Mesenchymal stem cell (in vitro differentiated cells and primary cell): ENCODE data around the gene TRAPPC2L. TPM values are rescaled to one million over a fixed set of nuclear protein-coding genes. Genes with fewer than 3 reads are reported as not detected.
A peak's percentile ranks its signal among the peaks of the same experiment; 100 is the strongest.

Experiments used
- DNase-seq: peaks from one replicate; pipeline ENCODE4 v3.0.0-alpha.2; 2013
- H2AFZ ChIP-seq: one replicate; pipeline ENCODE4 v1.6.1; 2013; ENCODE audit warnings: low read depth, mild to moderate bottlenecking, control low read depth, inconsistent platforms, low read length, moderate library complexity
- H2AK5ac ChIP-seq: 2 replicates; pipeline ENCODE4 v1.6.1; 2013; ENCODE audit warnings: low read length, moderate library complexity, mild to moderate bottlenecking, inconsistent platforms; ENCODE audit not compliant: severe bottlenecking
- H2BK120ac ChIP-seq: one replicate; pipeline ENCODE4 v1.6.1; 2013; ENCODE audit warnings: low read depth, mild to moderate bottlenecking, inconsistent platforms, low read length, moderate library complexity
- H2BK12ac ChIP-seq, 2 experiments: one replicate each; pipeline ENCODE4 v1.6.1; 2013; ENCODE audit warnings: inconsistent platforms in 2 of 2, low read length in 2 of 2, mild to moderate bottlenecking in 2 of 2, moderate library complexity in 2 of 2, control low read depth in 1 of 2
- H2BK15ac ChIP-seq: one replicate; pipeline ENCODE4 v1.6.1; 2013; ENCODE audit warnings: mild to moderate bottlenecking, low read depth, inconsistent platforms; ENCODE audit not compliant: poor library complexity, severe bottlenecking
- H2BK5ac ChIP-seq: 2 replicates; pipeline ENCODE4 v1.6.1; 2013; ENCODE audit warnings: low read depth, mild to moderate bottlenecking, low read length, control low read depth, inconsistent platforms; ENCODE audit not compliant: poor library complexity, severe bottlenecking
- H3K14ac ChIP-seq, 2 experiments: one replicate each; pipeline ENCODE4 v1.6.1; 2013; ENCODE audit warnings: inconsistent platforms in 2 of 2, low read length in 2 of 2, control low read depth in 1 of 2, mild to moderate bottlenecking in 1 of 2, moderate library complexity in 1 of 2
- H3K18ac ChIP-seq, 2 experiments: one replicate each; pipeline ENCODE4 v1.6.1; 2013; ENCODE audit warnings: inconsistent platforms in 2 of 2, low read length in 2 of 2, control low read depth in 1 of 2, low read depth in 1 of 2, mild to moderate bottlenecking in 1 of 2
- H3K23ac ChIP-seq, 2 experiments: one replicate each; pipeline ENCODE4 v1.6.1; 2013; ENCODE audit warnings: inconsistent platforms in 2 of 2, low read length in 2 of 2, mild to moderate bottlenecking in 2 of 2, moderate library complexity in 2 of 2, control low read depth in 1 of 2
- H3K27ac ChIP-seq: 2 replicates; pipeline ENCODE4 v1.5.1; 2013; ENCODE audit warnings: mild to moderate bottlenecking, moderate library complexity, low read length, control low read depth, inconsistent platforms; ENCODE audit not compliant: poor library complexity, severe bottlenecking
- H3K27me3 ChIP-seq, 2 experiments: 2 replicates each; pipeline versions ENCODE4 v1.6.1 to v1.7.0; 2013; ENCODE audit warnings: low read length in 2 of 2, mild to moderate bottlenecking in 2 of 2, moderate library complexity in 2 of 2, control low read depth in 1 of 2, inconsistent platforms in 1 of 2; ENCODE audit not compliant: control insufficient read depth in 1 of 2, insufficient read depth in 1 of 2
- H3K36me3 ChIP-seq, 2 experiments: 2 replicates each; pipeline versions ENCODE4 v1.6.1 to v1.7.0; 2013; ENCODE audit warnings: low read length in 2 of 2, control low read depth in 1 of 2, inconsistent platforms in 1 of 2, low read depth in 1 of 2, mild to moderate bottlenecking in 1 of 2; ENCODE audit not compliant: insufficient read depth in 2 of 2, control insufficient read depth in 1 of 2
- H3K4ac ChIP-seq, 2 experiments: one replicate each; pipeline ENCODE4 v1.6.1; 2013; ENCODE audit warnings: inconsistent platforms in 2 of 2, low read length in 2 of 2, mild to moderate bottlenecking in 2 of 2, moderate library complexity in 2 of 2, control low read depth in 1 of 2, low read depth in 1 of 2
- H3K4me1 ChIP-seq: 2 replicates; pipeline ENCODE4 v1.6.1; 2013; ENCODE audit warnings: low read depth, low read length, control low read depth; ENCODE audit not compliant: control insufficient read depth, insufficient read depth
- H3K4me2 ChIP-seq: 2 replicates; pipeline ENCODE4 v1.6.1; 2013; ENCODE audit warnings: low read length, mild to moderate bottlenecking, inconsistent platforms; ENCODE audit not compliant: poor library complexity, severe bottlenecking
- H3K4me3 ChIP-seq, 2 experiments: 2 replicates each; pipeline versions ENCODE4 v1.5.1 to v1.7.0; 2013; ENCODE audit warnings: low read length in 2 of 2, mild to moderate bottlenecking in 2 of 2, control low read depth in 1 of 2, low read depth in 1 of 2; ENCODE audit not compliant: insufficient read depth in 1 of 2
- H3K79me1 ChIP-seq: replicated peaks from 2 replicates; pipeline ENCODE4 v1.6.1; 2013; ENCODE audit warnings: mild to moderate bottlenecking, control low read depth, low read length, inconsistent platforms; ENCODE audit not compliant: poor library complexity, severe bottlenecking
- H3K9ac ChIP-seq: 2 replicates; pipeline ENCODE4 v1.7.0; 2013; ENCODE audit warnings: mild to moderate bottlenecking, low read length, moderate library complexity
- H3K9me3 ChIP-seq: 2 replicates; pipeline ENCODE4 v1.7.0; 2013; ENCODE audit warnings: mild to moderate bottlenecking, low read length; ENCODE audit not compliant: control insufficient read depth
- H4K8ac ChIP-seq: one replicate; pipeline ENCODE4 v1.6.1; 2013; ENCODE audit warnings: inconsistent platforms, mild to moderate bottlenecking, low read length, moderate library complexity
- H4K91ac ChIP-seq: one replicate; pipeline ENCODE4 v1.6.1; 2013; ENCODE audit warnings: mild to moderate bottlenecking, low read length, inconsistent platforms
- WGBS: methylation state at CpG from one replicate; pipeline ENCODE4 v1.1.7; 2013; ENCODE audit warnings: mixed read lengths; 5-methylcytosine and 5-hydroxymethylcytosine counted together
- polyA plus RNA-seq, 2 experiments: library from polyadenylated mRNA; stranded (reverse); fragments of 200-250 nt; gene quantifications; one replicate each; pipeline ENCODE4 v1.2.3, GENCODE V29; 2013

TRAPPC2L gene
- 111 TPM for polyA plus RNA-seq (2013, experiment 1 of 2)
- polyA plus RNA-seq (2013, experiment 2 of 2) = 108 TPM

GRCh38 chr16:88856828-88857727 is at the start of gene TRAPPC2L, which contains the start of gene GALNS:
Gene TRAPPC2L (plus strand): TSS chr16:88857127. CDS start chr16:88857151, 24 bp downstream.
Gene GALNS (minus strand): TSS chr16:88856947. CDS start chr16:88856877, 70 bp downstream.
- H4K91ac ChIP-seq = peak within 1 kb of the TSS; percentile 79
- H3K23ac ChIP-seq = peak within 1 kb of the TSS in 1 of 2 experiments; percentile 79

GRCh38 chr16:88807142-88807625 is 49.7 kb upstream of the TRAPPC2L start:
- Histone ChIP-seq H2AK5ac (no peak overlapping the region), H3K27ac (no peak overlapping the region), H2BK120ac (no peak overlapping the region), H3K79me1 (peaks cover 32% of the 10 kb centered on the region), H3K4me1 (peaks cover 50% of the 10 kb centered on the region), H3K36me3 (peaks cover 30 to 52% of the 10 kb centered on the region in 2 experiments), H3K4me2 (no peak overlapping the region), H4K91ac (no peak overlapping the region), H3K4ac (no peak overlapping the region), H3K4me3 (no peak overlapping the region), H4K8ac (no peak overlapping the region), H3K9ac (no peak overlapping the region), H3K14ac (no peak overlapping the region), H2BK5ac (no peak overlapping the region), H2AFZ (no peak overlapping the region), H3K27me3 (no peaks in the 10 kb centered on the region), H2BK12ac (no peak overlapping the region), H3K18ac (no peak overlapping the region), H3K9me3 (no peaks in the 10 kb centered on the region), H2BK15ac (no peak overlapping the region), H3K23ac (no peak overlapping the region)
- 98% methylated on average over 24 of the region's 24 CpGs for WGBS
- no peak for DNase-seq

More at GRCh38 chr16:88856828-88857727, at the start of gene TRAPPC2L, which contains the start of gene GALNS:
- Histone ChIP-seq H3K14ac (peak within 1 kb of the TSS in 1 of 2 experiments; percentile 96), H4K8ac (peak within 1 kb of the TSS; percentile 88), H3K36me3 (peaks cover 38 to 51% of the 10 kb centered on the region in 2 experiments), H3K18ac (peak within 1 kb of the TSS; percentile 52 to 89), H2AK5ac (no peak within 1 kb of the TSS), H3K4me3 (peak within 1 kb of the TSS; percentile 89 to 97), H2BK12ac (peak within 1 kb of the TSS in 1 of 2 experiments; percentile 21), H3K27ac (peak within 1 kb of the TSS; percentile 74), H3K27me3 (no peaks in the 10 kb centered on the region), H2AFZ (peak within 1 kb of the TSS; percentile 66), H2BK5ac (peak within 1 kb of the TSS; percentile 68), H3K9me3 (no peaks in the 10 kb centered on the region), H3K4me1 (peaks cover 20% of the 10 kb centered on the region), H3K4me2 (peak within 1 kb of the TSS; percentile 89), H3K79me1 (peaks cover 46% of the 10 kb centered on the region), H2BK15ac (peak within 1 kb of the TSS; percentile 63), H3K4ac (peak within 1 kb of the TSS; percentile 54 to 73), H3K9ac (peak within 1 kb of the TSS; percentile 93), H2BK120ac (peak within 1 kb of the TSS; percentile 42)
- WGBS = under 1% methylated on average over 85 of the region's 87 CpGs
- peak; percentile 92 for DNase-seq

GRCh38 chr16:88807626-88808453 is 49.1 kb upstream of the TRAPPC2L start:
- H2AK5ac ChIP-seq = no peak overlapping the region
- peaks cover 30 to 52% of the 10 kb centered on the region in 2 experiments for H3K36me3 ChIP-seq
- no peak overlapping the region for H2BK15ac ChIP-seq
- H4K8ac ChIP-seq = no peak overlapping the region
- H3K79me1 ChIP-seq = peaks cover 30% of the 10 kb centered on the region
- 96% methylated on average over 26 of the region's 26 CpGs for WGBS
- no peak overlapping the region for H4K91ac ChIP-seq
- H2BK12ac ChIP-seq = no peak overlapping the region
- H3K9me3 ChIP-seq = no peaks in the 10 kb centered on the region
- H3K14ac ChIP-seq = no peak overlapping the region
- H2BK5ac ChIP-seq = no peak overlapping the region
- no peak overlapping the region for H3K9ac ChIP-seq
- no peak for DNase-seq
- H3K4ac ChIP-seq = no peak overlapping the region
- H3K18ac ChIP-seq = no peak overlapping the region
- no peaks in the 10 kb centered on the region for H3K27me3 ChIP-seq
- no peak overlapping the region for H3K4me2 ChIP-seq
- H3K4me1 ChIP-seq = peaks cover 48% of the 10 kb centered on the region
- H3K4me3 ChIP-seq = no peak overlapping the region
- no peak overlapping the region for H3K23ac ChIP-seq
- H2AFZ ChIP-seq = no peak overlapping the region
- H3K27ac ChIP-seq = no peak overlapping the region
- H2BK120ac ChIP-seq = no peak overlapping the region
